HG02884 (cell line): ENCODE data around the gene PYGO2.
"Not testable (repeated sequence)": the region's sequence is repeated elsewhere in the genome, so short reads cannot be mapped to it uniquely, and the experiment has no call there.

Experiments
- ATAC-seq: cut with Tn5 transposase; IDR thresholded peaks from one replicate; pipeline ENCODE4 v1.9.1; 2021; ENCODE audit warnings: mild to moderate bottlenecking, moderate library complexity; ENCODE audit not compliant: unreplicated experiment

Gene PYGO2

GRCh38 chr1:154913273-154913672, 48.3 kb downstream of the PYGO2 start:
- ATAC-seq, result no peak

- ATAC-seq, result no peak
These were observed 48.8 kb downstream of the PYGO2 start for GRCh38 chr1:154912755-154913154.

GRCh38 chr1:154911691-154912550, 49.7 kb downstream of the PYGO2 start:
- no peak for ATAC-seq

GRCh38 chr1:154910851-154911250, 50.7 kb downstream of the PYGO2 start:
- no peak for ATAC-seq

- no peak for ATAC-seq
These were observed 52.6 kb downstream of the PYGO2 start for GRCh38 chr1:154908937-154909336.

- not testable (repeated sequence) for ATAC-seq
These were observed 53.5 kb downstream of the PYGO2 start for GRCh38 chr1:154908129-154908528.
